ENCODE data around the gene TUBGCP2. TPM values are rescaled to one million over a fixed set of nuclear protein-coding genes. Genes with fewer than 3 reads are reported as not detected.
"Not testable (repeated sequence)": the region's sequence is repeated elsewhere in the genome, so short reads cannot be mapped to it uniquely, and the experiment has no call there.

TUBGCP2 gene
- total RNA-seq, 2 donors from 2014 or later, result 33.6 to 36.6 TPM

- no peak for ATAC-seq
- DNase-seq, result no peak
- intact Hi-C loops (cut with DNase I), result no loop called here
Measured at GRCh38 chr10:133242611-133243356, 65.9 kb downstream of the TUBGCP2 start.

GRCh38 chr10:133241501-133242205, 67.0 kb downstream of the TUBGCP2 start:
- no peak for DNase-seq
- intact Hi-C loops (cut with DNase I), result no loop called here
- no peak for ATAC-seq

GRCh38 chr10:133239990-133240389, 68.7 kb downstream of the TUBGCP2 start:
- DNase-seq (no peak), ATAC-seq (no peak)
- intact Hi-C loops (cut with DNase I), result no loop called here

- ATAC-seq, result no peak
- DNase-seq, result no peak
Measured at GRCh38 chr10:133238466-133238804, 70.2 kb downstream of the TUBGCP2 start.

GRCh38 chr10:133237588-133238465, 70.8 kb downstream of the TUBGCP2 start, which contains the start of gene VENTX:
Gene VENTX (plus strand): TSS chr10:133237855. CDS start chr10:133237915, 60 bp downstream.
- DNase-seq (no peak), ATAC-seq (no peak)
- intact Hi-C loops (cut with DNase I), result no loop called here

More at GRCh38 chr10:133238466-133238804, 70.2 kb downstream of the TUBGCP2 start:
- intact Hi-C loops (cut with DNase I), result no loop called here

- intact Hi-C loops (cut with DNase I), result no loop called here
- ATAC-seq (no peak), DNase-seq (no peak)
Measured at GRCh38 chr10:133237241-133237587, 71.5 kb downstream of the TUBGCP2 start.

- ATAC-seq (peak in 1 of 2 donors; percentile 38), DNase-seq (no peak)
- intact Hi-C loops (cut with DNase I), result no loop called here
Measured at GRCh38 chr10:133236401-133237240, 72.1 kb downstream of the TUBGCP2 start.

- DNase-seq, result no peak
- intact Hi-C loops (cut with DNase I), result no loop called here
- ATAC-seq, result peak; percentile 4 to 51
Measured at GRCh38 chr10:133235932-133236331, 72.7 kb downstream of the TUBGCP2 start.

- DNase-seq, result no peak
- peak; percentile 45 to 47 for ATAC-seq
- intact Hi-C loops (cut with DNase I), result no loop called here
Measured at GRCh38 chr10:133235265-133235855, 73.3 kb downstream of the TUBGCP2 start.

GRCh38 chr10:133234796-133235195, 73.9 kb downstream of the TUBGCP2 start:
- ATAC-seq; DNase-seq; intact Hi-C loops (cut with DNase I): not testable (repeated sequence)

GRCh38 chr10:133231946-133232574, 76.6 kb downstream of the TUBGCP2 start:
- intact Hi-C loops (cut with DNase I), result no loop called here
- ATAC-seq, result no peak
- no peak for DNase-seq

GRCh38 chr10:133231244-133231945, 77.3 kb downstream of the TUBGCP2 start:
- intact Hi-C loops (cut with DNase I), result no loop called here
- no peak for ATAC-seq
- DNase-seq, result no peak

- DNase-seq, result no peak
- no peak for ATAC-seq
- intact Hi-C loops (cut with DNase I), result no loop called here
Measured at GRCh38 chr10:133230387-133231195, 78.1 kb downstream of the TUBGCP2 start.

- DNase-seq (no peak), ATAC-seq (no peak)
- intact Hi-C loops (cut with DNase I), result no loop called here
Measured at GRCh38 chr10:133230044-133230361, 78.7 kb downstream of the TUBGCP2 start, which contains the start of gene UTF1. Gene UTF1 (plus strand): TSS chr10:133230217. CDS start chr10:133230289, 72 bp downstream.

- intact Hi-C loops (cut with DNase I), result no loop called here
- ATAC-seq, result no peak
Measured at GRCh38 chr10:133229265-133230043, 79.2 kb downstream of the TUBGCP2 start.

More at GRCh38 chr10:133229265-133230043, 79.2 kb downstream of the TUBGCP2 start:
- DNase-seq, result no peak

Data from left cardiac atrium (tissue), 4 donors.